ENCODE measurements around the gene AMER1.

DNA sequence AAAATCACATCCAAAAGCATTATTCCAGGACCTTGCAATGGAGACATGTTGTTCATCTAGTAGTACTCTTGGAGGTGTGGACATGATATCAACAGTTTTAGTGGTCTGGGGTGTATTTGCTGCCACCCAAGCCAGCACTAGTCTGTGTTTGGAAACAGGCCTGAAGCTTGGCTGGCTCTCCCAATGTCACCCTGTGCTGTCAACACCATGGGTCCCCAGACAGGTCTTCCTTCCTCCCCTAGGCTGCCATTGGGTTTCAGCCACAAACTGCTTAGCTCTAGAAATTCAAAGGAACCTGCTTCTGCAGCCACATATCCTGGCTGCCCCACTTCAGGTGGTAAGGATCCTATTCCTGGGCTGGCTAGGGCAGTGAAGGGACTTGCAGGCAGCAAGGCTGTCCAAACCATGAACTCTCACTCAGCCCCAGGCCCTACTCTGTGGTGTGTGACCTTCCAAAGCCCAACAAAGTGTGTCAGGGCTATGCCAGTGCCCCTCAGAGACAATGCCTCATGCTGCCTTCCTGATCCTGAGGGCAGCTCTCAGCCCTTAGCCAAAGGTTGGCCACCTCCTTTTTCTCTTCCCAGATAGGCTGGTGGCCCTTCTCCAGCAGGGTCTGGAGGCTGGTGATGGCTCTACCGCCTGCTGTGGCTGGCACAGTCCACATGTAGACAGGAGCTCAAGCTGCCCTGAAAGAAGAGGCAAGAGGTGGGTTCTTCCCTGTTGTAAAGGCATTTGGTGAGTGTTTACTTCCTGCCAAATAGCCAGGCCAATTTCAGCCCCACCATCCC, 18.3 kb downstream of the AMER1 start:
- TF ChIP-seq, protein P1, sequence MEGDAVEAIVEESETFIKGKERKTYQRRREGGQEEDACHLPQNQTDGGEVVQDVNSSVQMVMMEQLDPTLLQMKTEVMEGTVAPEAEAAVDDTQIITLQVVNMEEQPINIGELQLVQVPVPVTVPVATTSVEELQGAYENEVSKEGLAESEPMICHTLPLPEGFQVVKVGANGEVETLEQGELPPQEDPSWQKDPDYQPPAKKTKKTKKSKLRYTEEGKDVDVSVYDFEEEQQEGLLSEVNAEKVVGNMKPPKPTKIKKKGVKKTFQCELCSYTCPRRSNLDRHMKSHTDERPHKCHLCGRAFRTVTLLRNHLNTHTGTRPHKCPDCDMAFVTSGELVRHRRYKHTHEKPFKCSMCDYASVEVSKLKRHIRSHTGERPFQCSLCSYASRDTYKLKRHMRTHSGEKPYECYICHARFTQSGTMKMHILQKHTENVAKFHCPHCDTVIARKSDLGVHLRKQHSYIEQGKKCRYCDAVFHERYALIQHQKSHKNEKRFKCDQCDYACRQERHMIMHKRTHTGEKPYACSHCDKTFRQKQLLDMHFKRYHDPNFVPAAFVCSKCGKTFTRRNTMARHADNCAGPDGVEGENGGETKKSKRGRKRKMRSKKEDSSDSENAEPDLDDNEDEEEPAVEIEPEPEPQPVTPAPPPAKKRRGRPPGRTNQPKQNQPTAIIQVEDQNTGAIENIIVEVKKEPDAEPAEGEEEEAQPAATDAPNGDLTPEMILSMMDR (IDR thresholded peaks at IDR 0.05; ENCODE audit: low read depth, low read length, poor library complexity, severe bottlenecking) = no peak
- TF ChIP-seq EZH2phosphoT487 (IDR thresholded peaks at IDR 0.05; ENCODE audit: borderline replicate concordance, low read length) = no peak

All from DOHH2 (cell line).